ENCODE measurements around the gene C6.
"Not testable (repeated sequence)": the region's sequence is repeated elsewhere in the genome, so short reads cannot be mapped to it uniquely, and the experiment has no call there.

The C6 gene

GRCh38 chr5:41196197-41196596 lies 17.1 kb downstream of the C6 start:
- no peak for DNase-seq

DNA sequence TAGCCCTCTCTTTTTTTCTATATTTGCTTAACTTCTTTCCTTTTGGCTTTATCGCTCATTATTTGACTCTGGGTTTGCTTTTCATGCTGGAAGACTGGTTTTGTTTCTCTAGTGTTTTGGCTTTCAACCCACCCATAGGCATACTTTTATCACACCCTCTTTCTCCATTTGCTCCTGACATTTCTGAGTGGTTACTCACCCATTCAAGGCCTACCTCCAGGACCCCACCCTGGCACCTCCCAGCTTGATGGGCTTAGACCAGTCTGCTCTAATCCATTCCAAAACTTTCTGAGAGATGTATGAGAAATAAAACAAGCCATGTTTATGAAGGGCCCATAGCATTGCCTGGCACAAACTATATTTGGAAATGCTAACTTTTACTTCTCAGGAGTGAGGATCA lies 18.1 kb downstream of the C6 start:
- DNase-seq: no peak

- DNase-seq: no peak
Measured at GRCh38 chr5:41194339-41194738, 19.0 kb downstream of the C6 start.

DNA sequence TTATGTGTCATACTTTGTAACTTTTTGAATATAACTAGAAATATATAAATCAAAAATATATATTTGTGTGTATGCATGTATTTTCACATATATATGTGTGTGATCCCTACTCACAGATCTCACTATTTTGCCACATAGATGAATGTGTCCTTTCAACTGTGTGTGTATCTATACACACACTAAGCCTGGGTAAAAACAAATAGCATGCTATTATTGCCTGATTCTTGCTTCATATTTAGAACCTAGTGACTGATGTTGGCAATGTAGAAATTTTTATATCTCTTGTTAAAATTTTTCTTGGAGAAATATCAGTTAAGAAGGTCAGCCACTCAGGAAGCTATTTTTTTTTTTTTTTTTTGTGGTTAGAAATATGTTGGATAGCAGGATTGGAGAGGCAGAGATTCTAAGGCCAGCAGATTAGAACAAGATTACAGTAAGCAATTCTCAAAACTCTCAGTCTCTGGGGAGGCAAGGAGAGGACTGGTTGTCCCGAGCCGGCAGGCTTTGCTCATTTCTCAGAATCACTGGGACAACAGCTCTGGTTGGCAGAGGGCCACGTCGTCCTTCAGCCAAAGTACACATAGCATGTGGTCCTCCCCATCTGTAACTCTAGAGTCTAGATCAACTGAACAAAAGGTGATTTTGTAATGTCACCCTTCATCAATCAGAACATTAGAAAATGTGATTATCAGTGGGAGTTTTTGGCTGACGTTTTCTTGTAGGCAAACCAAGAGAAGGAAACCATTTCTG lies 19.7 kb downstream of the C6 start:
- no peak for DNase-seq

GRCh38 chr5:41191249-41191648 lies 22.1 kb downstream of the C6 start:
- DNase-seq: no peak

DNA sequence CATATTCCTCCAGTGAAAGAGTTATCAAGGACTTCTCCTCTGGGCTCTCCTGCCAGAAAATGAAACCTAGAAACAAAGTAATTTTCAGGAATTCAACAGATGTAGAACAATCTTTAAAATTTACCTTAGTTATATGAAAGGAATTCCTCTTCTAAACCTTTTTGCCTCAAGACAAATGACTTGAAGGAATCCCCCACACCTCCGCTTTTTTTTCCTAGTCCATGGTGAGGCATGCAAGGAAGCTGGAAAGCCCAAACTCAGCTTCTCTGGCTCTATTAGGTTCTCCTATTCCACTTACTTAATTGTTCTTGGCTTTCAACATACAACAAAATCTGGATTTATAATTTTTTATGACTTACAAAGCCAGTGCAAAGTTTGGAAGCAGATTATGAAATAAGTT lies 27.2 kb downstream of the C6 start:
- DNase-seq: no peak

GRCh38 chr5:41183331-41183730 lies 30.0 kb downstream of the C6 start:
- not testable (repeated sequence) for DNase-seq

- DNase-seq: no peak
Measured at GRCh38 chr5:41182666-41183065, 30.7 kb downstream of the C6 start.

- no peak for DNase-seq
Measured at GRCh38 chr5:41181691-41182564, 31.4 kb downstream of the C6 start.

DNA sequence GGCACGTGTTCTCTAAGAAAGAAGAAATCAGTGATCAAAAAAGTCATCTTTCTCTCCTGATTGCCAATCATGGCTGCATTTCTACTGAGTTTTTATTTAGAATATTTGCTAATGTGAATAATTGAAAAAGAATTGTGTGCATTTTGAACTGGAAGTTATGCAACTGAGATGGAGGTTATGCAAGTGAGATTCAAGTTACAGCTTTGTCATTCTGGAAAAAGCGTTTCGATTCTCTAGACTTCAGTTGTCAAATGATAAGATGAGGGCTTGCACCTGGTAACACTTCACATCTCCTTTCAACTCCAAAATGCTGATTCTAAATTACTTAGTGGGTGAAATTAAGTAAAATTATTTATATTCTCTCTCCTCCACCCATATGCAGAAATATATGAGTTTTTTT lies 36.4 kb downstream of the C6 start:
- no peak for DNase-seq

- DNase-seq: no peak
Measured at GRCh38 chr5:41172012-41172411, 41.3 kb downstream of the C6 start.

- no peak for DNase-seq
Measured at GRCh38 chr5:41161271-41161670, 52.1 kb downstream of the C6 start.

DNA sequence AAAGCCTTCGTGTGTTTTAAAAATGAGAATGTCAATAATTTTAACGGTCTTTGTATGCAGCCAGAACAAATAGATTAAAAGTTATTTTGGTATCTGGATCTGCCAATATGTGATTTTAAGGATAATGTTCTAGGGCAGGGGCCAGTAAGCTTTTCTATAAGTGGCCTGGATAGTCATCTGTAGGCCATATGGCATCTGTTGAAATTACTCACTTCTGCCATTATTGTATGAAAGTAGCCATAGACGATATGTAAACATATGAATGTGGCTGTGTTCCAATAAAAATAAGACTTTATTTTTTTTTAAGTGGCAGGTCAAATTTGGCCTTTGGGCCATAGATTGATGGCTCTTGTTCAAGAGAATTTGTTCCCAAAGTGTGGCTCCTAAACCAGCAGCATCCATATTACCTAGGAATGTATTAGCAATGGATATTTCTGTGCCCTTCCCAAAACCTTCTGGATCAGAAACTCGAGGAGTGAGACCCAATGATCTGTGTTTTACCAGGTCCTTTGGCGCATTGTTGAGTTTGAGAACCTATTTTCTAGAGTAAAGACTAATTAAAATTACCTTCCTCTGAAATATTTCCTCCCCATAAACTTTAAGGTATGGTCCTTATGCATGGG lies 55.9 kb downstream of the C6 start:
- no peak for DNase-seq

DNA sequence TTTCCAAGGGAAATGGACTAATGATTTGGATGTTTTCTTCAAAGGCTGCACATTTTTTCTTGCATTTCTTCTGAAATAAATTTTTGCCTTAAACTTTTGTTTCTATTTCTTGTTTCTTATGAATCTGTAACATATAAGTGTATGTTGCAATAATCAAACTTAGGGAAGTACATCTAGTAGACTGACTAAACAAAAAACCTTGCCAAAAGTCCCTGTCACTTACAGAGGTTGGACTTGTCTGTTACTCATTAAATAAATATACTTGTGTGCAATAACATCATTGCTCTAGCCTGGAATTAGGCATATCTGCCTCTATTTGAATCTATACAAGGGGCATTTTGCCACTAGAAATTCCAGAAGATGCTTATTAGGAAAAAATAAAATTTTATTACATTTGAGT lies 56.6 kb downstream of the C6 start:
- no peak for DNase-seq

GRCh38 chr5:41154491-41154890 lies 58.8 kb downstream of the C6 start:
- no peak for DNase-seq

DNA sequence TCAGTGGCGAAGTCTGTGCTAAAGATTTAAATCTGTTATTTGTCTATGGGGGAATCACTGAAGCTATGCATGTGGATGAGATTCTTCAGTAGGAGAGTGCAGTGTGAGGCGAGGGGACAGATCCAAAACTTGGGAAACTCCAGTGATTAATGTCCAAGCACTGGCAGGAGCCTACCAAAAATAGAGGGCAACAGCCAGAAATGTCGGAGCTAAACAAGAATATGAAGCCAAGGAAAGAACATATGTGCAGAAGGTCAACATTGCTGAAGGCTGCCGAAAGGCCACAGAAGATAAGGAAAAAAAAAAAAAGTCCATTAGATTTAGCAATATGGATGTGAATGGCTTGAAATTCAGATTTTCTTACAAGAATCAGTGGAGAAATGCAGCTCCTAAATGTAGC lies 61.8 kb downstream of the C6 start:
- DNase-seq: no peak

DNA sequence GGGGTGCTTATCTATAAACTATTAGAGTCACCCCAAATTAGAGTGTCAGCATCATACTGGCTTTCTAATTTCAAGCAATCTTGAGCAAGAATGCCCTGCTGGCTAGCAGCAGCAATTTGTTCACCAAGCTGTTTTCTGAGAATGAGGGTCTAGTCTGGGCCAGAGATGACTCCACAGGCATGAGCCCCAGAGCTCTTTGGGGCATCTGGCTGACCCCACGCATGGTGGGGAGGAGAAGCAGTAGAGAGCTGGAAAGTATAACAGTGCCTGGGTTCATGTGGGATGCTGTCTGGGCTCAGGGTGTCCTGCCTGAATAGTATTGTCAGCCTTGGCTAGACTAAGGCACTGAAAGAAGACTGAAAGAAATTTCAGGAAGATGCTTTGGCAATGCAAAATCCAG lies 64.9 kb downstream of the C6 start:
- no peak for DNase-seq

- no peak for DNase-seq
Measured at GRCh38 chr5:41145306-41145705, 68.0 kb downstream of the C6 start.

DNA sequence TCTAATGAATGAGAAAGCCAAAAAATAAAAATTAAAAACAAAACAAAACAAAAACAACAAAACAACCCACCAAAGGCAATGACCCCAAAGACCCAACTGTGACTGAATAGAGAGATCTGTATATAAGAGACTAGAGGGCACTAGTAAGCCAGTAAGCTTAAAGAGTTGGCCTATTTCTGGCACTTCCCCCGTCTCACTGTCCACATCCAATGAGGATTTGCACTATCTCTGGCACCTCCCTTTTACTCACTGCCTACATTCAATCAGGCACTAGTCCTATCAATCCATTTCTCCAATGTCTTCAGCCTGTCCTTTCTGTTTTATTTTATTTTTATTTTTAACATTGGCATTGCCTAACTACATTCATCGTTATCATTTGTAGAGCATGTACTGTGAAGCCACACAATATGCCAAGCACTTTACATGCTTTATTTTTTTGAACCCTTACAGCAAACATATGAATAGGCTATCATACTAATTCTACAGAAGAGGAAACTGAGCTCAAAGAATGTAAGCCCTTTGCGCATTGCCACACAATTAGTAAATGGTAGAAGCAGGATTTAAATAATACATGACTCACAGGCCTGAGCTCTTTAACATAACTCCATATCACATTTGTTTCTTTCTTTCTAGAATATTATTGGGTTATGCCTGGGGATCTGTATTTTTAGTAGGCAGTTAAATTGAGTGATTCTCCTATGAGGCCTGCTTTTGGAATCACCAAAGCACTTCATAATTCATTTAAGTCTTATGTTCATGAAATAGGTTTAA lies 70.0 kb downstream of the C6 start:
- DNase-seq: no peak

DNA sequence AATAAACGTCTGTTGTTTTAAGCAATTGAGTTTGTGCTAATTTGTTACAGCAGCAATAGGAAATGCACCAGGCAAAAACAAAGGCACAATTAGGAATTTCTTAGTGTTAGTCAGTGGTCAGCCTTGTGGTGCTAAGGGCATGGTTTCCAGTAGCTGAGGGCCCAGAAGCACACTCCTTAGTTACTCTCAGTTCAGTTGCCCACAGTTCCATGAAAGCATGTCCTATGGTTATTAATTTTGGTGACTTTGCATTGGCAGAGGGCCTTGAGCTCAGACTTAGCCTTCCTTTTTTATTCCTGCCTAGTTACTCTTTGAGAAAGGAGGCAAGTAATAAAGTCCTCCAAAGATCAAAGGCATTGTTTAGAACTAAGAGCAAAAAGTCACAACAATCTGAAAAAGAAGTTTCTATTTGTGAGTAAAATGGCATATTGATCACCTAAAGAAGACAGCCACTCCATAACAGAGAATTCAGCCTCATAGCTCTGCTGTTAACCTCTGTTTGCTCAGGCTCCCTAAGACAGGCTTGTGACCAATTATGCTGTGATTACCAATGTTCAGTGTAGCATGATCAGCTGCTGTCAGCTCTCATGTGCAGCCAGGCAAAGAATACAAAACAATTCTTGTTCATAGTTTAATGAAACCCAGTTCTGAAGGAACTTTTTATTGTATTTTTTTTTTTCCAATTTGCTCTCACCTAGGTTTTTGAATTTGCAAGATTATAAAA lies 85.2 kb downstream of the C6 start:
- DNase-seq: no peak

GRCh38 chr5:41122459-41122858 lies 90.9 kb downstream of the C6 start:
- DNase-seq: no peak

- DNase-seq: no peak
Measured at GRCh38 chr5:41120600-41120999, 92.7 kb downstream of the C6 start.

All from CD4-positive, alpha-beta T cell treated with Interleukin-17A for 1 hour (primary cell).